Activated CD8-positive, alpha-beta memory T cell treated with anti-CD3 and anti-CD28 coated beads for 4 hours (primary cell): ENCODE results near the gene NGEF.

Source experiments
- DNase-seq, 2 donors: peaks; one replicate each; pipeline ENCODE4 v3.0.0-alpha.2; 2020; ENCODE audit warnings: low read depth in 2 of 2

The NGEF gene

GRCh38 chr2:232833830-232834229 is 179.2 kb downstream of the NGEF start:
- no peak for DNase-seq

- no peak for DNase-seq
These were observed 181.6 kb downstream of the NGEF start for GRCh38 chr2:232831496-232831895.

- DNase-seq = no peak
These were observed 183.1 kb downstream of the NGEF start for GRCh38 chr2:232829988-232830387.
